UCSD-AML1 (cell line): ENCODE data around the gene TRIM36.

Experiments used
- DNase-seq: peaks from one replicate; lab custom pipeline; 2025; ENCODE audit not compliant: unreplicated experiment; lab: John Stamatoyannopoulos, UW

Gene TRIM36

DNA sequence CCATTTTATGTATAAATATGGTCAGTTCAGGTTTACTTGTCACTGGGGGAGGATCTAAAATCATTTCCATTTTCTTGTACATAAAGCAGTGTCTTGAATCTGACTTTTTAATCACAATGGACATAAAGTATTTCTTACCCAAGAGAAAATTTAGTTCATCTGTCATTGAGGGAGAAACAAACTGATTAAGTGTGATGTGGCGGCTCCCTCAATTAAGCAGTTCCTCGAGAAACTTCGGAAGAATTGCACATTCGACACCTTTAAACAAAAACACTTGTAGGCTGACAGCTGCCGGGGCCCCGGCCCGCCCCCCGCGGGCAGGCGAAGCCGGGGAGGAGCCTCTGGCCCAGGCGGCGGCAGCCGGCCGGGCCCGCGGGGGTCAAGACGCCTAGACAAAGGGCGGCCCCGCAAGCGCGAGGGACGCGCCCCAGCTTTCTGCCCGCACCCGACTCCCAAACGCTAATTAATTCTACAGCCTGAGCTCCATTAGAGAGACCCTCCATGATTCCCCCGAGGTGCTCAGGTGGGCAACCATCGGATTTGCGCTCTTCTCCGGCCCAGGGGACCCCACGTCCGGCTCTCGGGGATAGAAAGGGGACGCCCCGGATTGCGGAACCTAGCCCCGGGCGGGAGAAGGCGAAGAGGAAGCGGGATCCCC is 750 bp downstream of the TRIM36 start:
- DNase-seq = no peak

DNA sequence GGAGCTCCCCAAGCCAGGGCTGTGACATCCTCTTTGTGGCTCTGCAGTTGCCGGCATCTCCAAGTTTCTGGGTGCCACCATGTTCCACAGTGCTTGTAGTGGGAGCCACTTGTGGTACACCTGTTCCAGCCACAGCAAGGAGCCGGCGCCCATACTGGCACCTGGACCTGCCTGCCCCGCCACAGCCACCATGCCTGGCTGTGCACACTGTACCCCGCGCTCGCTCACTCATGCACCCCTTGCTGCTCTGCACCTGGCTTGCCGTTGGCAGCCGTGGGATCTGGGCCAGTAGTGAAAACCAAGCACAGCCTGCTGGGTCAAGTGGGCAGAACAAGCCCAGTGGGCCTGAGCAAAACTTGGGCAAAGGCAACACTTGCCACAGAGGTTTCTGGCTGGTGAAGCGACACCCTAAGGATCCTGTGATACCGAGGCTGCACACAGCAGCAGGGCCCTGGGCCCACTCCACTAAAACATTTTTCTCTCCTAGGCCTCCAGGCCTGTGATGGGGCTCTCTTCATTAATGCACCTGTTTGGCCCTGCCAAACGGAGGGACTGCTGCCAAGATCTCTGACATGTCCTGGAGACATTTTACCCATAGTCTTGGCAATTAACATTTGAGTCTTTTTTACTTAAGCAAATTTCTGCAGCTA is 2.8 kb downstream of the TRIM36 start:
- DNase-seq = no peak

DNA sequence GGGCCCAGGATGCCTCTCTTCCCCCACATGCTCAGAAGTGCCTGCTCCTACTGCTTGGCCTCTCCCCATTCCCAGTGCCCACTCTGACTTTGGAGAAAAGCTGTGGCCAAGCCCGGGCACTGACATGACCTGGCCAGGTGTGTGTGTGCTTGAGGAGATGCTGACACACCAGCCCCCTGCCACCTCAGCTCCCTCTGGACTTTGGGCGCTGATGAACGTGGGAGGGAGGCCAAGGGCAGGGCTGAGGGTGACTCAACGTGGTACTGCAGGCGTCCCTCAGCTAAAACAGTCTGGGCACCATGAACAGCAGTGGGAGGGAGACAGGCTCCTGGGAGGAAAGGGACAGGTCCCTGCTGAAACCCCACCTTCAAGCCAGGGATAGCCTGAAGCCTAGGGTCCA is 3.9 kb downstream of the TRIM36 start:
- DNase-seq = no peak

DNA sequence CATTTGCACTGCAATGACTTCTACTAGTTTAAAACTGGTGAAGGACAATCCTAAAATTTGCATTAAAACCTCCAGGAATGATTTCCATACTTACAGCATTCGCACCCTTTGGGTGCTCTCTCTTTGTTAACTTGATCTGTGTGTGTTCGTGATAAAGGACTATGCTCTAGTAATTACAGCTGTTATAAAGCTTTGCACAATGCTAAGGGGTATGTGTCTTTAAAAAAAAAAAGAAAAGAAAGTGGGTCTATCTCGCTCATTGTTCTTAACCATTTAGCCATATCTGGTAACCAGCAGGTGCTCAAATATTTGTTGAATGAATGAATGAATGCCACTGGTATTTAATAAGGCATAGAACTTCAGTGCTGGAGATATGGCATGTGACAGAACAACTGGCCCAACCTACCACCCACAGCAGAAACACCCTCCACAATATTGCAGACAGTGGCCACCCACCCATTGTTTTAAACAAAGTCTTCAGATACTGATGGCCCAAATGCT is 8.7 kb downstream of the TRIM36 start:
- DNase-seq = no peak

DNA sequence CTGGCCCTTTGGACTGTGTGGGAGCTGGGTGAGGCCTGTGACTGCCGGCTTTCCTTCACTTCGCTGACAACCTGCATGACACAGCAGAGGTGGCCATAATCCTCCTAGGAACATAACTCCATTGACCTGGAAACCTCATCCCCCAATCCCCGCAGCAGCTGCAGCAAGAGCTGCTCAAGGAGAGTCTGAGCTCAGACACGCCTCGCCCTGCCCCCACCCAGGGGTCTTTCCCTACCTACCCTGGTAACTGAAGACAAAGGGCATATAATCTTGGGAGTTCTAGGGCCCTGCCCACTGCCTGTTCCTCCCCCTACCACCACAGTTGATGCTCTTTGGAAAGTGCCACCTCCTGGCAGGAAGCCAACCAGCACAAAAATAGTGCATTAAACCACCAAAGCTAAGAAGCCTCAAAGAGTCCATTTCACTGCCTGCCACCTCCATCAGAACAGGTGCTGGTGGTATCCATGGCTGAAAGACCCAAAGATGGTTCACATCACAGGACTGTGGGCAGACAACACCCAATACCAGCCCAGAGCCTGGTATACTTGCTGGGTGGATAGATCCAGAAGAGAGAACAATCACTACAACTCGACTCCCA is 18.4 kb downstream of the TRIM36 start:
- DNase-seq = no peak

DNA sequence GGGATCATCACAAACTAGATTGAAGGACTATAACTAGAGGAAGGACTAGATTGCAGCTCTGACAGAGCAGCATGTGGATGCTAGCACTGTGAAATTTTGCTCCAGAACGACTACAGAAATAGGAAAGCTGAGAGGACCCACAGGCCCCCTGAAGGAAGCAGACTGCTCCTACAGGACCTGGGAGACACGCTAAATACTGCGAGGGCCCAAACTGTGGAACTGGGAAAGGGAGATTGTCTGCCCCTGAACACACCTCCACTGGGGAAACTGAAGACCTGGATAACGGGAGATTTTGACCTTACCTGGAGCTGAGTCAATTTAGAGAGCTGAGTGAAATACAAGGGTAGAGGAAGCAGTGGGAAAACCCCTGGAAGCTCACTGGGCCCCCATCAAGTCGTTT is 19.2 kb downstream of the TRIM36 start:
- no peak for DNase-seq

DNA sequence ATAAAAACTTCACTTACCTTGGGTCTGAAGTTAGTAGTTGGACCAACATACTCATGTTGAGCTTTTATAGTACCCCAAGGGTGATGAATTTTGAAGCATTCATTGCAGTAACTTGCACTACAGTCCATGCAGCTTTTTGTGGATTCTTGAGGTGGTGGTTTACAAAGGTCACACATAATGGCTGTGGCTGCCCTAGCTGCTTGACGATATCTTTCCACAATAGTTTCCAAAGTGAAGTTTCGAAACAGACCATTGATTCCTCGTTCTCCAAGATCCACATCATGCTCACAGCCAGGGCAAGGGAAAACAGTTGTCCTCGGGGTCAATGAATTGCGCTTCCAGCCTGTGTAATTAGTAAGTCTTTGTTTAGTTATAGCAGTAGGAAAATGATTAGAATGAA is 22.7 kb downstream of the TRIM36 start:
- DNase-seq = no peak

DNA sequence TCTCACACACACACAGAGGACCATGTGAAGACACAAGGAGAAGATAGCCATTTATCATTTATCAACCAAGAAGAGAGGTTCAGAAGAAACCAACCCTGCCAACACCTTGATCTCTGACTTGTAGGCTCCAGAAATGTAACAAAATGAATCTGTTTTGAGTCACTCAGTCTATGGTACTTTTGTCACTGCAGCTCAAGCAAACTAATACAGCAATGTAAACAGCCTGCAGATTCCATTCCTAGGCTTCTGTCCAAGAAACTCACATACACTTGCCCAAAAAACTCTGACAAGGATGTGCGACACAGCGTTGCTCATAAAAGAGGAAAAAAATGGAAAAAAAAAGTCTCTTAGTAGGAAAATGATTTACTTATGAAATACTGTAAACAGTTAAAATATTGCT is 33.4 kb downstream of the TRIM36 start:
- DNase-seq = no peak

DNA sequence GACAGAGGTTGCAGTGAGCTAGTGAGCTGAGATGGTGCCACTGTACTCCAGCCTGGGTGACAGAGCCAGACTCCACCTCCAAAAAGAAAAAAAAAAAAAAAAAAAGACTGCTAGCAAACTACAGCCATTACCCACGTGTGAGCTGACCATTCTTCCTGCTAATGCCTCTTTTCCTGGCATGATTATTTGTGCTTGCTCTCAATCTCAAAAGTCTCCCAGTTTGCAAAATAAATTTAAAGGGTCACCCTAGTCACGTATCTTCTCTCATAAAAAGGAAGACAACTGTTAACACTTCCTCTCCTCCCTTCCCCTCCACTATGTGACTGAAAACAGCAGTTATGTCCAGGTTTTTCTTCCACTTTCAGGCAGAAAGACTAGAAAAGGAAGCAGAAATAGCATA is 37.2 kb downstream of the TRIM36 start:
- no peak for DNase-seq

DNA sequence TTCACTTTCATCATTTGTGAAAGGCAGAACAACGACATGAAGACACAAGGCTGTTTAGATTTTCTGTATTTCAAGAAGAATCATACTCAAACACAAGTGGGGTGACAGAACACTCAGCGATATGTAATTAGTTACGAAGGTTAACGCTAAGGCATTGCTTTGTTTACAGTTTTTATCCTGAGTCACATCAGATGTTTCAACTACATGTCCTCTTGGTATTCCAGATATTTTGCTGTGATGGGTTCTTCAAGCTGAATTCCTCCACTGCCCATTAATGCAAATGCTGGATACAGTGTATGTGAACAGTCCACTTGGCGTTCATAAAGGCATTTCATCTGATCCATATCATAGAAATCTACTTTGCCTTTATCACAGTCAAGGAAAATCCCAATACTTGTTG is 43.4 kb downstream of the TRIM36 start:
- no peak for DNase-seq

DNA sequence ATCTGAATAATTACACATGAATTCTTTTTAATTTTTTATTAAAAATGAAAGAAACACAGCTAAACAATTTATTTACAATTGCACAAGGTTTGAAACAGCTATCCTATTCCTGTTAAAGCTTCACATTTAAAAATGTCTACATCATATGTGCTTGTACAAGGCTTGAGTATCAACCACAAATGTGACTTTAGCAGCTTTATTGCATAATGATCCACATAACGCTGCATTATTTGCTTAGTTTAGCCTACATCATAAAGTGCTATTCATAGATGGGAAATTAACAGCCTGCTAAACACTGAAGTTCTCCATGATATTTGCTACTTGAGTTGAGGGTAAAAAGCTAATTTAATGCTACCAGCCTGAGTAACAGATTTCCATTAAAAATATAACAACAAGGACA is 45.0 kb downstream of the TRIM36 start:
- DNase-seq = no peak

DNA sequence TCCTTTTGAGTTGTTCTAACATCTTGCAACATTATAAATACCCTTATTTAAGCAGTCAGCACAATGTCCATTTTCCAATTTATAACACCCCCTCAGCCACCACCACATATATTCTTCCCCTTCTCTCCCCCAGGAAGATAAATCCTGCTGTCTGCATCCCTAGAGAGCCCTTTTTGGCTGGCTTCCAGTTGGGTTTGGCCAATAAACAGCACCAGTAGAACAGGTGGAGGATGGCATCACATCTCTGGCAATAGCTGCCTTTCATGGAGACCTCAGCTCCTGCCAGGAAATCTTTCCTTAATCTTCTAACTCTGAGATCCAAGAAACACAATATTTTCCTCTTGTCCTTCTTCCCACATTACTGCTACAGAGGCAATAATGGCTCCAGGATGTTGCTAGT is 53.7 kb downstream of the TRIM36 start:
- DNase-seq = no peak

DNA sequence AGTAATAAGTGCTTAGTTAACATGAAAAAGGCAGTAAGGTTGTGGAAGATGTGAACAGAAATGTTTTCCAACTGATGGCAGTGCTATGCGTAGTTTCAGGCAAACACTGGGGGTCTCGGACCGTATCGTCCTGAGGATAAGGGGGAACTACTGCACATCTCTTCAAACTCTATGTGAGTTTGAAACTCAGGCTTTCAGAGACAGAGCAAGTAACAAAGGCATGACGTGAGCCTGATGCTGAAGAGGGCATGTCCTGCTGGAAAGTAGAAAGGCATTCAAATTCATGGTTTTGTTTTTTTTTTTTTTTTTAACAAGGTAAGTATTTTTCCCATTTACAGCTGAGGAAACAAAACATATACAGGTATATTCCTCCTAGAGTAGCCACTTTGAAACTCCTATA is 59.9 kb downstream of the TRIM36 start:
- DNase-seq = no peak

DNA sequence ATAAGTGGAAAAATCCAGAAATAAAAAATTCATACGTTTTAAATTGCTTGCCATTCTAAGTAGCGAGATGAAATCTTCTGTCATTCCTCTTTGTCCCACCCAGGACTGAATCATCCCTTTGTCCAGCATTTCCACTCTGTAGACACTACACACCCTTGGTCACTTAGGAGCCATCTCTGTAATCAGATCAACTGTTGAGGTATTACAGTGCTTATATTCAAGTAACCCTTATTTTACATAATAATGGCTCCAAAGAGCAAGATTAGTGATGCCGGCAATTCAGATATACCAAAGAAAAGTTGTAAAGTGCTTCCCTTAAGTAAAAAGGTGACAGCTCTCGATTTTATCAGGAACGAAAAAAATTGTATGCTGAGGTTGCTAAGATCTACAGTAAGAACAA is 60.4 kb downstream of the TRIM36 start:
- no peak for DNase-seq

DNA sequence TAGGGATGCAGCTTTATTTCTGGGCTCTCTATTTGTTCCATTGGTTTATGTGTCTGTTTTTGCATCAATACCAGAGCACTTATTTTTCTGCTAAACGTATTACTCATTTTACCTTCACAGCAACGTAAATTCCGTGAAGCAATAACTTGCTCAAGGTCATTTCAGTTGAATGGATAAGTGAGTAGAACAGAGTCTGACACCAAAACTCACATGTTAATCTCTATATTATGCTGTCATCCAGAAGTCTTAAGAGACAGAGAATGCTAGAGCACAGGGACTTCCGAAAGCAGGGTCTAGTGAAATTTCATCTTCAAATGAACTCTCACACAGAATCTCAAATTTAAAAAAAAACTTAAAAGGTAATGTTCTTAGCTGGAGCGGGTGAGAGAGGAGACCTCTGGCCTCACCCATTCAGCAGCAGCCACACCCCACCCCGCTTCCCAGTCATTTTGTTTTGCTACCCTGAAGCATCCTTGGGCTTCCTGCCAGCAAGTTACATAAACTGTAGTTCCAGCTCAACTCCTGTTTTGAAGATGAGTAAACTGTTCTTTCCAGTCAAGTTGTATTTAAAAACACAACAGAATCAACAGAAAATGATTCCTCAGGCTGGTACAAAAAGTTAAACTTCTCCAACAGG is 69.3 kb downstream of the TRIM36 start:
- DNase-seq = no peak

DNA sequence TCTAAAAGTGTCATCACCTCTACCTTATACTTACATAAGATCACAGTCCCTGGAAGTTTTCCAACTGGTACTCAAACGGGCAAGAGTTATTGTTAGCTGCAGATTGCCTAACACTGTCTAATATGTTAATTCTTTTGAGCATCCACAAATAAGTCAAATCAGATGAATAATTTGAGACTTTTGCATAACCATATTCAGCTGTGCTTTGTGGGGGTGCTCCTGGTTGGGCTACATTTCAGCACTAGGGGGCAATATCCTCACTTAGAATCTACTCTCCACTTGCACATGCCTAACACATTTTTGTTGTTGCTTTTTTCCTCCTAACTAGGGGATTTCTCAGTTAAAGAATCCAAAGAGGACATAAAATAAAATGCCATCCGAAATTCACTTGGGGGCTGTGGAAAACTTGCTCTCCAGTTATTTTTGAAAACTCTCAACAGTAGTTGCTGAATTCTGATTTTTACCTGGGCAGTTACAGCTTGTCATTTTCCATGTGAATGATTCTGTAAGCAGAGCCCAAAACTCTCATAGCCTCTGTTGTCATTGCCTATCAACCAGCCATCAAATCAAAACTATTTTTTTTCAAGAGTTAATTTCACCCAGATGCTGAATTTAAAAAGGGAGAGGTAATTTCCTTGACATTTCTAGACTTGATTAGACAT is 71.5 kb downstream of the TRIM36 start:
- DNase-seq = peak; percentile 7

DNA sequence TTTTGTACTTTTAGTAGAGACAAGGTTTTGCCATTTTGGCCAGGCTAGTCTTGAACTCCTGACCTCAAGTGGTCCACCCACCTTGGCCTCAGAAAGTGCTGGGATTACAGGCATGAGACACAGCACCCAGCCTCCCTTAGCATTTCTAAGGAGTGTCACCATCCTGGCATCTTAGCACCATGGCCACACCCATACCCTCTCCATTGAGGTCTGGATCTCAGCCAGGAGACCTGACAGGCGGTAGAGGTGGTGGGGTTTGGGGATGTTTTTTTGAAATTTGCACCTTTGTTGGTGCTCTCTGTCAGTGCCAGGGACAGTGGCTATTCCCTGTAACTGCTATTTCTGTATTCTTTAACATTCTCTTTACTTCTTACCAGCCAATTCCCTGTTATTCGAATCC is 72.5 kb downstream of the TRIM36 start:
- DNase-seq = no peak

DNA sequence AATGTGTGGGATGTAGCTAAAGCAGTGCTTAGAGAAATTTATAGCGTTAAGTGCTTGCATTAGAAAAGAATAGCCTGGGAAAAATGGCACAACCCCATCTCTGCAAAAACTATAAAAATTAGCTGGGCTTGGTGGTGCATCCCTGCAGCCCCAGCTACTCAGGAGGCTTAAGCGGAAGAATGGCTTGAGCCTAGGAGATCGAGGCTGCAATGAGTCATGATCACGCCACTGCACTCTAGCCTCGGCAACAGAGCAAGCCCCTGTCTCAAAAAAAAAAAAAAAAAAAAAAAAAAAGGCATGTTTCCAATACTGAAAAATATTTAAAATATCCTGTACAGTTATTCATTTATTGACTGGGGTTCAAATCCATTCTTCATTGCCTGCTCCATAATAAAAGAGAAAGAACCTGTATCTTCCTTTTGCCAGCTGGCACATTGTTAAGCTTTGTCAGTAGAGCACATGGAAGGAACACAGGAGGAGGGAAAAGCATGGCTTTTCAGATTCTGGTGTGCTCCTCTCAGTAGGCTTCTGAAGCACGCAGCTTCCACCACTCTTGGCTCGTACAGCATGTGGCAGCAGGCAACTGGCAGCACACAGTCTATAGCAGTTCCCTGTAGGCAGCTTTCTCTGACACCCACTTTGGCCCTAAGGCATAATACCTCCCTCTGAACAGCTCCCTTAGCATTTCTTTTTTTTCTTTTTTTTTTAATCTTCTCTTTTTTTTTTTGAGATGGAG is 73.5 kb downstream of the TRIM36 start:
- no peak for DNase-seq

DNA sequence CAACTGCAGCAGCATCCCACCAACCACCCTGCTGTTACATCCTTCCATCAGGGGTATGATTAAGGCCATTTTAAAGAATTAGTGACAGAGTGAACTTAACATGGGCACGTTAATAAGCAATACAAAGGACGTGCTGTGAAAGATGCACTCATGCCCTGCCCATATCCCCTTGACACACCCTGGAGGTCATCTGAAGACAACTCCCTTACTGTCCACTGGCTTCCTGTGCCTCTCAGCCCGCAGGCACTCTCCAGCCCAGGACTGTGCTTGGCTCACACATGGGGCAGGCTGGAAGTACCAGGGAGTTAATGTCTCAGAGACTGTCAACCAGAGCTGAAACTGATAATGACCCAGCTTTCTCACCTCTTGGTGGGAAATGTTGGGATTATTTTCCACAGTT is 81.8 kb downstream of the TRIM36 start:
- DNase-seq = no peak

DNA sequence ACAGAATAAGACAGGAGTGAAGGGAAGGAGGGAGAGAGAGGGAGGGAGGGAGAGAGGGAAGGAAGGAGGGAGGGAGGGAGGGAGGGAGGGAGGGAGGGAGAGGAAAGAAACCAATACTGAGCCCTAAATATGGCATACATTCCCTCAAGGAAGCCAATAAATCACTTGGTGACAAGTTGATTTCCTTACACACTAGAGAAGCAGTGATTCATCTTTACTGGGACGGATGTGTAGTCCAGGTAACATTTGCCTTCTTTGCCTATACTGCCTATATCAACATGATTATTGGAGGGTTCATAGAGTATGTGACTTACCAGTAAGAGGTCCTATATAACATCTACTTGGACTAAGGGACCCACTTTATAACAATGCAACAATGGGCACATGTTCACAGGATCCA is 83.2 kb downstream of the TRIM36 start:
- DNase-seq = no peak

DNA sequence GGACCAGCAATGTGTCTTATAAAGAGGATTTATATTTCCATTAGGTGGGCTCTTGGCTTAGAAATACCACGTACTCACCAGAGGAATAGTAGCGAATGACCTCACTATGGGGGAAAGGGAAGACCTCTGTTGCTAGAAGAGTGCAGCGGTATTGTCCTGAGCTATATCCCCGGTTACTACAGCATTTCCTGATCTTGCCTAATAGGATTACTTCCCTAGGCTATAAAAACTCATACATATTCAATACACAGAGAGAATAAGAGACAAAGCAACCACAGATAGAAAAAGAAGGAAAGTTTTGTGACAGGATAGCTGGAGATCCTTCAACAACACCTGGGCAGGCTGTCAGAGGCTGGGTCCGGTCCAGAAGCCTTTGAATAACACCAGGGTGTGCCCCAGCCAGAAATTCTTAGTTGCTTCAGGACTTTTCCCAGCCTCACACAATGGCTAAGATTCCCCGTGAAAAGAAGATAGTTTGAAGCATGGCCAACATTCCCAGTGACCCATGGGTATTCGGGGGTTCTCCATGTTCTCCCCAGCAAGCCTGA is 85.4 kb downstream of the TRIM36 start:
- DNase-seq = no peak
